Upper lobe of left lung (tissue), 4 donors: ENCODE measurements around the gene NUP210.

ENCODE experiments used
- CTCF ChIP-seq, 6 experiments: fragments of 450-650 bp in 4 of 6; fragments of 200-600 bp in 2 of 6; sonication (generic) in 2 of 6; IDR thresholded peaks; one replicate each; pipeline ENCODE4 v1.5.1; 2016 to 2019; ENCODE audit warnings: antibody characterized with exemption in 6 of 6
- EP300 ChIP-seq, 4 donors: sonication (generic); formaldehyde crosslinking; IDR thresholded peaks; one replicate each; pipeline ENCODE4 v1.5.1; 2017; ENCODE audit warnings: antibody characterized with exemption in 4 of 4, control low read depth in 2 of 4
- POLR2A ChIP-seq, 4 donors: fragments of 450-650 bp; IDR thresholded peaks; one replicate each; pipeline ENCODE4 v1.5.1; 2016 to 2017; ENCODE audit warnings: antibody characterized with exemption in 4 of 4, mild to moderate bottlenecking in 2 of 4
- POLR2AphosphoS5 ChIP-seq, 2 donors: sonication (generic); formaldehyde crosslinking; IDR thresholded peaks; one replicate each; pipeline ENCODE4 v1.5.1; 2017; ENCODE audit warnings: antibody characterized with exemption in 2 of 2

DNA sequence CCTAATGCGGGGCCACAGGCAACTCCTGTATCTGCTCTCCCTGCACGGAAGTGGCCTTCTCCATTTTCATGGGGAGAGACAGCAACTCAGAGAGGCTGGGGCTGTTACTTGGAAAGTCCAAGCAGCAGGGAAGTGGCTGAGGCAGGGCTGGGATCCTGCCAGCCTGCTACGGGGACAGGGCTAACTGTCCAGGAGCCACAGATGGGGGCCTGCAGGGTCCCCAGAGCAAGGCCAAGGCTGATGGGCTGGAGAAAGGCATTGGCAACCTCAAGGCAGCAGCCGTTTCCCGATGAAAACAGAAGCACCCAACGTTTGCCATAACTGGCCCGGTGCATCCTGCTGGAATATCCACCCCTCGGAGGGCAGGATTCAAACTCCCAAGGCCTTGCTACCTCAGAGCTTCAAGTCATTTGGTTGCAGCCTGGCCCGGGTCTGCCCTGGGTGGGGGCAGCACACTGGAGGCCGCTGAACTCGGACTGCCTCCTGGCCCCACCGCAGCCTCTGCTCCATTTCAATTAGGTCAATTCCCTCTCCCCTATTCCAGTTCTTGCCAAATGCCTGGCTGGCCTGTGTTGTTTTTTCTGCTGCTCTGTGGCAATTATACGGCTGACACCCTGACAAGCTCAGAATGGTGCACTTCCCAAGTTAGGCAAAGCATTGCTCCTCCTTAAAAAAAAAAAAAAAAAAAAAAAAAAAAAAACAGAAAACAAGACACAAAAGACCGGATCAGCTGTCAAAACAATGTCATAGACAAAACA, 143.5 kb downstream of the NUP210 start:
- TF ChIP-seq CTCF (IDR thresholded peaks at IDR 0.05) (no peak), EP300 (IDR thresholded peaks at IDR 0.05) (no peak), POLR2A (IDR thresholded peaks at IDR 0.05) (no peak), POLR2AphosphoS5 (IDR thresholded peaks at IDR 0.05) (no peak)
